H1 (cell line): Measurements from ENCODE around the gene PNPLA1. TPM values are rescaled to one million over a fixed set of nuclear protein-coding genes. Genes with fewer than 3 reads are reported as not detected.

Experiments used
- CTCF ChIA-PET: fragments of 300-600 bp; sonication (Branson Sonifier 250); formaldehyde crosslinking; loops from one replicate; lab custom pipeline; 2021; ENCODE audit not compliant: partially characterized antibody; lab: Charles Lee
- POLR2A ChIA-PET: fragments of 300-600 bp; sonication (Branson Sonifier 250); formaldehyde crosslinking; loops from one replicate; lab custom pipeline; 2021; ENCODE audit warnings: inconsistent platforms; ENCODE audit not compliant: partially characterized antibody; lab: Charles Lee
- DNase-seq, 2 experiments: peaks; one replicate each; pipeline versions ENCODE4 v3.0.0 to v3.0.0-alpha.2; 2010 to 2022; ENCODE audit warnings: low spot score in 2 of 2, low read depth in 1 of 2, mixed read lengths in 1 of 2
- FAIRE-seq: peaks from 2 replicates; lab custom pipeline; 2011; peaks lifted over from hg19 to GRCh38; lab: Jason Lieb, UNC
- H2AFZ ChIP-seq: 2 replicates; pipeline ENCODE4 v1.8.1; 2012; ENCODE audit warnings: low read length, inconsistent platforms
- H2AK5ac ChIP-seq: 2 replicates; pipeline ENCODE4 v1.6.1; 2013; ENCODE audit warnings: low read depth, low read length
- H2BK120ac ChIP-seq: replicated peaks from 2 replicates; pipeline ENCODE3; 2013; ENCODE audit warnings: low read depth, low read length, inconsistent platforms
- H2BK12ac ChIP-seq: 2 replicates; pipeline ENCODE4 v1.6.1; 2013; ENCODE audit warnings: low read depth, low read length
- H2BK15ac ChIP-seq: 2 replicates; pipeline ENCODE4 v1.6.1; 2013; ENCODE audit warnings: low read length
- H2BK20ac ChIP-seq: 2 replicates; pipeline ENCODE4 v1.6.1; 2013; ENCODE audit warnings: low read length
- H2BK5ac ChIP-seq: 2 replicates; pipeline ENCODE4 v1.6.1; 2013; ENCODE audit warnings: low read depth, low read length
- H3K14ac ChIP-seq: 2 replicates; pipeline ENCODE4 v1.6.1; 2013; ENCODE audit warnings: inconsistent platforms; ENCODE audit not compliant: insufficient read length
- H3K18ac ChIP-seq: 2 replicates; pipeline ENCODE4 v1.6.1; 2013; ENCODE audit warnings: low read length; ENCODE audit errors: extremely low read depth
- H3K23ac ChIP-seq: 2 replicates; pipeline ENCODE4 v1.6.1; 2013; ENCODE audit warnings: inconsistent platforms; ENCODE audit not compliant: insufficient read length
- H3K23me2 ChIP-seq: 2 replicates; pipeline ENCODE4 v1.6.1; 2013; ENCODE audit warnings: low read depth, low read length
- H3K27ac ChIP-seq: 2 replicates; pipeline ENCODE4 v1.6.1; 2011; ENCODE audit warnings: low read depth, low read length, inconsistent platforms
- H3K27me3 ChIP-seq, 4 experiments: replicated peaks in 1 of 4; 1 replicate in 1 of 4; 2 replicates in 3 of 4; pipeline versions ENCODE4 v1.6.1 to v1.8.1; 2011 to 2013; ENCODE audit warnings: low read length in 3 of 4, mild to moderate bottlenecking in 3 of 4, inconsistent platforms in 2 of 4, mixed read lengths in 2 of 4, moderate library complexity in 1 of 4; ENCODE audit not compliant: control insufficient read depth in 3 of 4, insufficient read depth in 3 of 4; ENCODE audit errors: extremely low read depth in 1 of 4
- H3K36me3 ChIP-seq, 4 experiments: 2 replicates each; pipeline versions ENCODE4 v1.6.1 to v1.8.1; 2011 to 2013; ENCODE audit warnings: mild to moderate bottlenecking in 4 of 4, low read length in 3 of 4, moderate library complexity in 2 of 4, control low read depth in 1 of 4, inconsistent platforms in 1 of 4; ENCODE audit not compliant: insufficient read depth in 4 of 4, control insufficient read depth in 2 of 4
- H3K4ac ChIP-seq: replicated peaks from 2 replicates; pipeline ENCODE3; 2013; ENCODE audit warnings: low read length, low read depth, mixed read lengths, inconsistent platforms; ENCODE audit not compliant: insufficient read length
- H3K4me1 ChIP-seq, 4 experiments: replicated peaks in 1 of 4; 1 replicate in 1 of 4; 2 replicates in 3 of 4; pipeline versions ENCODE4 v1.6.1 to v1.8.1; 2011 to 2013; ENCODE audit warnings: low read length in 3 of 4, inconsistent platforms in 2 of 4, mixed read lengths in 1 of 4; ENCODE audit not compliant: insufficient read depth in 4 of 4, control insufficient read depth in 3 of 4
- H3K4me2 ChIP-seq, 2 experiments: 2 replicates each; pipeline versions ENCODE4 v1.6.1 to v1.8.1; 2011 to 2013; ENCODE audit warnings: low read depth in 2 of 2, low read length in 2 of 2, control low read depth in 1 of 2, inconsistent platforms in 1 of 2, mild to moderate bottlenecking in 1 of 2; ENCODE audit not compliant: insufficient read depth in 1 of 2
- H3K4me3 ChIP-seq, 4 experiments: fragments of 200-600, 300-600 bp in 1 of 4; sonication (generic), shearing (Covaris generic), sonication (Bioruptor Twin) in 1 of 4; 2 replicates each; pipeline versions ENCODE4 v1.5.1 to v1.8.1; 2011 to 2016; ENCODE audit warnings: low read length in 4 of 4, low read depth in 3 of 4, control low read depth in 2 of 4, inconsistent platforms in 2 of 4, mild to moderate bottlenecking in 2 of 4, mixed read lengths in 1 of 4, moderate library complexity in 1 of 4; ENCODE audit not compliant: insufficient read depth in 2 of 4; ENCODE audit errors: extremely low read depth in 1 of 4
- H3K56ac ChIP-seq: replicated peaks from 2 replicates; pipeline ENCODE3; 2013; ENCODE audit warnings: low read depth, mild to moderate bottlenecking, mixed read lengths, low read length, inconsistent platforms; ENCODE audit not compliant: insufficient read length
- H3K79me1 ChIP-seq: 2 replicates; pipeline ENCODE4 v1.6.1; 2013; ENCODE audit warnings: low read depth, low read length, control low read depth
- H3K79me2 ChIP-seq, 2 experiments: 2 replicates each; pipeline versions ENCODE4 v1.6.1 to v1.8.1; 2012 to 2013; ENCODE audit warnings: low read length in 2 of 2, mild to moderate bottlenecking in 2 of 2, inconsistent platforms in 1 of 2; ENCODE audit not compliant: insufficient read depth in 2 of 2, control insufficient read depth in 1 of 2
- H3K9ac ChIP-seq, 4 experiments: replicated peaks in 1 of 4; 1 replicate in 1 of 4; 2 replicates in 3 of 4; pipeline versions ENCODE4 v1.6.1 to v1.8.1; 2011 to 2013; ENCODE audit warnings: low read depth in 3 of 4, low read length in 3 of 4, control low read depth in 2 of 4, mild to moderate bottlenecking in 2 of 4, moderate library complexity in 2 of 4, inconsistent platforms in 1 of 4; ENCODE audit errors: extremely low read depth in 1 of 4
- H3K9me3 ChIP-seq, 2 experiments: 2 replicates each; pipeline versions ENCODE4 v1.6.1 to v1.8.1; 2012 to 2013; ENCODE audit warnings: mild to moderate bottlenecking in 2 of 2, moderate library complexity in 2 of 2, control low read depth in 1 of 2, inconsistent platforms in 1 of 2, low read depth in 1 of 2, low read length in 1 of 2, mixed read lengths in 1 of 2; ENCODE audit not compliant: insufficient read depth in 2 of 2
- H4K20me1 ChIP-seq, 2 experiments: replicated peaks in 1 of 2; 2 replicates each; pipeline versions ENCODE3 to v1.8.1; 2011 to 2013; ENCODE audit warnings: inconsistent platforms in 2 of 2, low read length in 2 of 2, mild to moderate bottlenecking in 1 of 2; ENCODE audit not compliant: insufficient read depth in 2 of 2, control insufficient read depth in 1 of 2
- H4K5ac ChIP-seq: 2 replicates; pipeline ENCODE4 v1.6.1; 2013; ENCODE audit warnings: low read length, low read depth, mixed read lengths, inconsistent platforms; ENCODE audit not compliant: insufficient read length
- H4K8ac ChIP-seq: 2 replicates; pipeline ENCODE4 v1.8.0; 2013; ENCODE audit warnings: mild to moderate bottlenecking, moderate library complexity, low read length, inconsistent platforms; ENCODE audit not compliant: insufficient read depth; ENCODE audit errors: extremely low read depth
- H4K91ac ChIP-seq: replicated peaks from 2 replicates; pipeline ENCODE3; 2013; ENCODE audit warnings: low read length, mixed read lengths, inconsistent platforms; ENCODE audit not compliant: insufficient read length
- CHD2 ChIP-seq: IDR thresholded peaks from 2 replicates; pipeline ENCODE4 v1.6.1; 2012; ENCODE audit warnings: low read length, improper control_type of control experiment
- HDAC6 ChIP-seq: IDR thresholded peaks from one replicate; pipeline ENCODE4 v1.7.1; 2012; ENCODE audit warnings: low read depth, mild to moderate bottlenecking, inconsistent platforms, low read length, moderate library complexity
- KDM1A ChIP-seq: fragments of 200-600, 300-600 bp; sonication (generic); IDR thresholded peaks from 2 replicates; pipeline ENCODE4 v1.7.1; 2016; ENCODE audit warnings: mild to moderate bottlenecking, low read length, borderline replicate concordance
- POLR2A ChIP-seq, 2 experiments: IDR thresholded peaks; 1 replicate in 1 of 2; 2 replicates in 1 of 2; pipeline ENCODE4 v1.6.1; 2011; ENCODE audit warnings: low read depth in 2 of 2, low read length in 2 of 2, mild to moderate bottlenecking in 2 of 2; ENCODE audit errors: control extremely low read depth in 1 of 2
- RBBP5 ChIP-seq: IDR thresholded peaks from 2 replicates; pipeline ENCODE4 v1.7.1; 2012; ENCODE audit warnings: low read depth, mild to moderate bottlenecking, inconsistent platforms, low read length, moderate library complexity, borderline replicate concordance
- RNF2 ChIP-seq: fragments of 200-900, 300-1000 bp; sonication (generic); IDR thresholded peaks from 2 replicates; pipeline ENCODE4 v1.7.1; 2016; ENCODE audit warnings: borderline replicate concordance, low read depth, mild to moderate bottlenecking, antibody characterized with exemption, low read length; ENCODE audit not compliant: poor library complexity, severe bottlenecking; ENCODE audit errors: missing control alignments
- SIN3A ChIP-seq, 2 experiments: IDR thresholded peaks in 1 of 2; conservative IDR thresholded peaks in 1 of 2; 2 replicates each; pipeline ENCODE4 v1.6.1; 2011 to 2012; ENCODE audit warnings: low read length in 2 of 2, improper control_type of control experiment in 1 of 2, low read depth in 1 of 2, mild to moderate bottlenecking in 1 of 2
- TEAD4 ChIP-seq: IDR thresholded peaks from 2 replicates; pipeline ENCODE4 v1.6.1; 2012; ENCODE audit warnings: low read depth, low read length, inconsistent platforms, mixed read lengths
- WGBS, 2 experiments: shearing (Covaris generic) in 1 of 2; methylation state at CpG; one replicate each; pipeline versions ENCODE4 v1.1.6 to v1.1.7; 2013 to 2015; ENCODE audit warnings: low lambda C conversion rate in 2 of 2, mixed read lengths in 2 of 2, inconsistent platforms in 1 of 2, low coverage in 1 of 2, missing lambda C conversion rate in 1 of 2; ENCODE audit not compliant: insufficient replicate concordance in 2 of 2, insufficient coverage in 1 of 2, insufficient read length in 1 of 2; ENCODE audit errors: extremely low coverage in 1 of 2, missing lambda C conversion rate in 1 of 2; 5-methylcytosine and 5-hydroxymethylcytosine counted together
- polyA plus RNA-seq, 7 experiments: library from polyadenylated mRNA; depleted of rRNA in 3 of 7; stranded (reverse) in 5 of 7; unstranded in 2 of 7; fragments of >200 nt in 5 of 7; fragments of 200-250 nt in 2 of 7; gene quantifications; 1 replicate in 5 of 7; 2 replicates in 1 of 7; 4 replicates in 1 of 7; pipeline versions ENCODE4 v1.2.1 to v1.2.3, GENCODE V29; 2011 to 2013; ENCODE audit warnings: missing spikeins in 2 of 7, mixed read lengths in 2 of 7
- total RNA-seq: library from RNA; stranded (reverse); fragmentation: NEBNext Ultra II Directional; extraction: Animal tissue kit (Norgen Biotek cat#: 25700); gene quantifications from 2 replicates; pipeline ENCODE4 v1.2.1, GENCODE V29; 2021
- TF ChIP-seq, protein P1 (sequence below): IDR thresholded peaks from 2 replicates; pipeline ENCODE4 v1.6.1; 2012; ENCODE audit warnings: inconsistent platforms
- TF ChIP-seq, protein P2 (sequence below): IDR thresholded peaks from 2 replicates; pipeline ENCODE4 v1.6.1; 2012; ENCODE audit warnings: inconsistent platforms
- TF ChIP-seq, protein P3 (sequence below): IDR thresholded peaks from 2 replicates; pipeline ENCODE4 v1.6.1; 2011; ENCODE audit warnings: low read depth, mild to moderate bottlenecking, low read length; ENCODE audit not compliant: insufficient read depth

Gene PNPLA1
- total and polyA plus RNA-seq, 2 of the 8 experiments (the other 6 are each of a cell fraction or from before 2014, with no cell fraction given) = not detected

DNA sequence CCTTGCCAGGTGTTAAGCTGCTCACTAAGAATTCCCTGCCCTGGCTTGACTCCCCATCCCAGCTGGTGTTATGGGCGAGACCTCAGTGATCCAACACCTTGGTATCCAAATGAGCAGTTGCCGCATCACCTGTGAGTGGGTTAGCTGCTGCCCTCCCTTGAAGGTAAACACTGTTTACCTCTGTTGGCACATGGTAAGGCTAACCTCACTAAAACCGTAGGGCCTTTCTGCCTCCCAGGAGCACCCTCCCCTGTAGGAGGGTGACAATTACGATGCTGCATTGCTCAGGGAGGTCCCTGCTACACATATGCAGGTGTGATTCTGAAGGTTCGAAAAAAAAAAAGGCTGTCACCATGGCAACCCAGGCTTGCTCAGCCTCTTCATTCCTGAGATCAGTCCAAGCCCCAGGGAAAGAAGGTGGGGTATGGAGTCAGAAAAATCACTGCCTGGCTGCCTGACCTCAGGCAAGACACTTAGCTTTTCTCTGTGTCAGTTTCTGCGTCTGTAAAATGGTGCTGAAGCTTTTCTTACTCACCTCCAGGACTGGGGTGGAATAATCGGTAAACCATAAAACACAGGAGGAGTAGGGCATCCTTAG, 19.5 kb downstream of the PNPLA1 start:
- DNase-seq = peak in 1 of 2 experiments; percentile 51
- Histone ChIP-seq H3K79me1 (no peaks in the 10 kb centered on the region), H3K4me2 (peak overlapping the region in 1 of 2 experiments; percentile 33; a peak in 1 of 4 replicates), H2BK12ac (no peak overlapping the region), H3K27me3 (no peaks in the 10 kb centered on the region), H4K20me1 (no peaks in the 10 kb centered on the region), H2BK120ac (no peak overlapping the region), H3K56ac (no peak overlapping the region), H2BK5ac (no peak overlapping the region), H3K4me1 (peaks cover 2 to 7% (median 3%) of the 10 kb centered on the region in 4 experiments; a peak in 6 of 7 replicates), H4K91ac (no peak overlapping the region), H3K9ac (no peak overlapping the region), H3K23me2 (peaks cover under 1% of the 10 kb centered on the region; the same call in 1 of the 2 replicates), H3K79me2 (no peaks in the 10 kb centered on the region), H3K23ac (no peak overlapping the region), H3K4ac (no peak overlapping the region), H3K18ac (no peak overlapping the region), H3K27ac (no peak overlapping the region), H2BK15ac (0 out of 2 replicates have a peak overlapping the region, but pooled peaks have one; percentile 29), H4K8ac (no peak overlapping the region), H2BK20ac (no peak overlapping the region), H4K5ac (no peak overlapping the region), H3K4me3 (no peak overlapping the region), H2AFZ (no peak overlapping the region), H2AK5ac (no peak overlapping the region), H3K9me3 (no peaks in the 10 kb centered on the region), H3K14ac (no peak overlapping the region), H3K36me3 (no peaks in the 10 kb centered on the region)
- WGBS, 2 experiments = 70% methylated on average over 7 of the region's 7 CpGs; no CpG with 5 or more reads in 1 of the 2 experiments
- CTCF ChIA-PET = interaction anchor here (0.8 to 8.7 kb wide), 8 partner anchors 9 to 71 kb away, joined by 3 to 93 read pairs (median 6); no protein-coding TSS in a partner anchor
- POLR2A ChIA-PET = interaction anchor here (0.7 kb wide), 1 partner anchor 612 kb away, joined by 4 read pairs; no protein-coding TSS in a partner anchor
- FAIRE-seq = peak; percentile 72
- TF ChIP-seq RBBP5 = no peak
- TF ChIP-seq TEAD4 = no peak
- no peak for TF ChIP-seq CHD2
- no peak for TF ChIP-seq SIN3A (conservative IDR thresholded peaks at IDR 0.05 in 1 of 2, IDR thresholded peaks at IDR 0.05 in 1 of 2; ENCODE audit: low read depth in 1 of 2, low read length in 2 of 2)
- TF ChIP-seq HDAC6 = no peak
- TF ChIP-seq, protein P1, sequence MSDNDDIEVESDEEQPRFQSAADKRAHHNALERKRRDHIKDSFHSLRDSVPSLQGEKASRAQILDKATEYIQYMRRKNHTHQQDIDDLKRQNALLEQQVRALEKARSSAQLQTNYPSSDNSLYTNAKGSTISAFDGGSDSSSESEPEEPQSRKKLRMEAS = no peak
- TF ChIP-seq RNF2 = no peak
- TF ChIP-seq POLR2A (IDR thresholded peaks at IDR 0.05; ENCODE audit: control extremely low read depth in 1 of 2, low read depth in 2 of 2, low read length in 2 of 2) = no peak
- TF ChIP-seq, protein P2, sequence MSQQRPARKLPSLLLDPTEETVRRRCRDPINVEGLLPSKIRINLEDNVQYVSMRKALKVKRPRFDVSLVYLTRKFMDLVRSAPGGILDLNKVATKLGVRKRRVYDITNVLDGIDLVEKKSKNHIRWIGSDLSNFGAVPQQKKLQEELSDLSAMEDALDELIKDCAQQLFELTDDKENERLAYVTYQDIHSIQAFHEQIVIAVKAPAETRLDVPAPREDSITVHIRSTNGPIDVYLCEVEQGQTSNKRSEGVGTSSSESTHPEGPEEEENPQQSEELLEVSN = no peak
- TF ChIP-seq, protein P3, sequence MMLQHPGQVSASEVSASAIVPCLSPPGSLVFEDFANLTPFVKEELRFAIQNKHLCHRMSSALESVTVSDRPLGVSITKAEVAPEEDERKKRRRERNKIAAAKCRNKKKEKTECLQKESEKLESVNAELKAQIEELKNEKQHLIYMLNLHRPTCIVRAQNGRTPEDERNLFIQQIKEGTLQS = no peak
- TF ChIP-seq KDM1A = no peak
